Measurements from ENCODE around the gene SLC9A9.

SLC9A9 gene

GRCh38 chr3:143321058-143321769 is 527.1 kb downstream of the SLC9A9 start:
- no peak for DNase-seq (ENCODE audit: low spot score)

DNA sequence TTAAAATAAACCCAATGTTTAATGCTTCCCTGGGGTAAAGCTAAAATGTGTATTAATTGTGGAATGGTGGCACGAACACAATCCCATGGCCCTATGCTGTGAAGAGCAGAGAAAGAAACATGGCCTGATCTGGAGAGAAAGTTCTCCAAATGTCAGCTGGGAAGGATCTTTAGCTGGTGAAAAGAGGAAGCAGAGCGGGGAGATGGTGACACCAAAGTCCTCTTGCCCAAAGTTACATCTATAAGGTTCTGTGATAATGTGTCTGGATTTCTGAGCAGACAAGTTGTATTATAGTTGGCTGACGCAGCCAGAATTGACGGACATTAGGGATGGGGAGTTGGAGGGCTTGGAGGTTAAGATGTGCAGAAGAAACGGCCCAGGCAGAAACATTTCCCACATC is 532.5 kb downstream of the SLC9A9 start:
- DNase-seq (ENCODE audit: low spot score) = no peak

- no peak for DNase-seq (ENCODE audit: low spot score)
Observed at GRCh38 chr3:143314251-143315093, 533.8 kb downstream of the SLC9A9 start.

DNA sequence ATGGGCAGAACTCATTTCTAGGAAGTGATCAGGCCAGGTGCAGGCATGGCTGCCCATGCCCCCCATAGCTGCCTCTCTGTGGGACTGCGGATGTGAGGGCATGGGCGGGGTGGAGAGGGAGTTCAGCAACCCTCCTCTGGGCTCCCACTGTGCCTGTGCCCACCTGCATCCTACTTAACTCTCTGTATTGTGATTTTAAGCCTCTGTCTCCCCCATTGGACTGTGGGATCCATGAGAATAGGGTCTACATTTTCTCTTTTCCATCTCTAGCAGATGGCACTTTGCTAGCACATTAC is 534.4 kb downstream of the SLC9A9 start:
- no peak for DNase-seq (ENCODE audit: low spot score)

DNA sequence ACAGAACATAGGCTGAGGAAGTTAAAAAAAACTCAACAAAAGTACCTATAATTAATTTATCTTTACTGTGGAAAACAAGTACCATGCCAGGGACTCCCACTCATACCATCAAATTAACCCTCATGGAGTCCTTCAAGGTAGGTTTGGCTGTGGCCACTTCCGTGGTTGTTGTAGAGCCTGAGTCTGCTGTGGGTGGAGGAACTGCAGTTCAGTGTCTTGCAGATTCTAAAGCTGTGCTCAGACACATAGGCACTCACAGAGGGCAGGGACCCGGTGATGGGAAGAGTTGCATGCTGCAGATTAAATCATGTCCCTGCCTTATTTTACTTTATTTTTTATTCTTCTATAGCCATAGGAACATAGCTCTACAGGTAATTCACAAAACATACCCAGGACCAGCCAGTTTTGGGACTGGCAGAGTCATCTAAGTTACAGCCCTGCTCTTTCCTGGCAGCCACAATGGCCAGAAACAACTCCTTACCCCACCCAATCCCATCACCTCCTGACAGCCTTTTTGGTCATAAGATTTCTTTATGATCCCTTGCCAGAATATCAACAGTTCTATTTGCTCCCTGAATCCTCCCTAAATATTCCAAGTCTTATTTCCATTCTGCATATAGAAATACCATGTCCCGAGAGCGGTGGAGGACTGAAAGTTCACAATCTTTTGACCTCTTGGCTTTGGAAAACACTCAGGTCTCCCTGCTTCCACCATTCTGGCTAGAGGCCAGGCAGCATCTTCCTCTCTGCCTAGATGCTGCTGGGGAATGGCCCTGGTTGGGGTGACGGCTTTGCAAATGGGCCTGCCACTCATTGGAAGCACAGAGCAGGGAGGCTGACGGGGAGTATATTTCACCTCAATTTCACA is 535.0 kb downstream of the SLC9A9 start:
- no peak for DNase-seq (ENCODE audit: low spot score)

DNA sequence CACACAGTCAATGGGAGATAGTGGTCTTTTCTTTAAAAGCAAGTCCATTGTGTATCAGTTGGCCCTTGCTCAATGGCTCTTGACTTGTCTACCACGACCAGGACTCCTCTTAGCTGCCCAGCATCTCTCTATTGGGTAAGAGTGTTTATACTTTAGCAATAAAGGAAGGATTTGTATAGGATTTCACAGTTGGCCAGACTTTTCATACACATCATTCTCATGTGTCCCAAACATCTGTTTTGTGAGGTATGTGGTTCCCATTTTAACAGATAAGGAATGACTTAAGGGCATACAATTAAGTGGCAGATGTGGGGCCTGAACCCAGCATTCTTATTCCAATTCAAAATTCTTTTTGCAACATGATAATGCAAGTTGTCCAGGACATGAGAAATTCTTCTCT is 537.2 kb downstream of the SLC9A9 start:
- no peak for DNase-seq (ENCODE audit: low spot score)

GRCh38 chr3:143309705-143310104 is 538.6 kb downstream of the SLC9A9 start:
- DNase-seq (ENCODE audit: low spot score) = no peak

DNA sequence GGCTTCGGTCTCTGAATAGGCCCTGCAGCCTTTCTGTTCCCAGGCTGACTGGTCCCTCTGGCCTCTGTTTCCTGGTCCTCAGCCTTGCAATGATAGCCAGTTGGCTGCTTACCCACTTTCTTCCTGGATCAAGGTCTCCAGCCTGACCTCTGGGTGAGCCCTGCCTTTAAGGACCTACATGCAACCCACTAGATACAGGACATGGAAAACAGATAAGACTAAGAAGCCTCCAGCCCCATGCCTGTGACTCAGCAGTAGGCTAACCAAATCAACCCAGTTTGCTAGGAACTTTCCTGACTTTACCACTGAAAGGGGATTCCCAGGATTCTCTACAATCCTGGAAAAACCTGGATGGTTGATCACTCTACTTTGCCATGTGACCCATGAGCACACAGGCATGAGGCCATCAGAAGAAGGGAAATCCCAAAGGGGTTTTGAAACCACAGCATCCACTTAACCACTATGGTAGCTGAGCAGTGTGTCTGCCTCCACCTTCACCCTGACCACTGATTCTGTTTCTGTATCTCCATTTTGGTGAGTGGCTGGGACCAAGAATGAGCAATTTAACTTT is 540.6 kb downstream of the SLC9A9 start:
- peak; percentile 3 for DNase-seq (ENCODE audit: low spot score)

GRCh38 chr3:143306407-143306806 is 541.9 kb downstream of the SLC9A9 start:
- no peak for DNase-seq (ENCODE audit: low spot score)

DNA sequence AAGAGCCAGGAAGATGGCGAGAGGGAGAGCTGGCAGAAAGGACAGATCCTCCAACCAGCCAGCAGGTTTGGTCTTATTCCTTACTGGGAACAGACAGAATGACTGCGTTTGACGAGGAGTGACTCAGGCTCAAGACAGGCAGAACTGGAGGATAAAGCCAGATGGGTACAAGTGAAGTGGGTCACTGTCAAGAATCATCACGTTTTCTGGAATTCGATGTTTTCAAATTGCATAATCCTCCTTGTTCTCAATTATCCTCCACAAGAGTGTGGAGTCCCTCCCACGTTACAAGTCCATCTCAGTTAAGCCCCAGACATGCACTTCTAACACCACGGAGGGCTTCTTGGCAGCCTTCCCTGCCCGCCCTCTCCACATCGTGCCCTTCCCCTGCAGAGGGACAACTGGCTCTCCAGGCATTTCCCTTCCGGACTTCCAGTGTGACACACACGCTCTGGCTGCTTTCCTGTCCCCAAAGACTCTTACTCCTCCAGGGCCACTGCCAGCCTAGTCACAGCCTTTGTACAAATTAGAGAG is 545.6 kb downstream of the SLC9A9 start:
- DNase-seq (ENCODE audit: low spot score) = no peak

DNA sequence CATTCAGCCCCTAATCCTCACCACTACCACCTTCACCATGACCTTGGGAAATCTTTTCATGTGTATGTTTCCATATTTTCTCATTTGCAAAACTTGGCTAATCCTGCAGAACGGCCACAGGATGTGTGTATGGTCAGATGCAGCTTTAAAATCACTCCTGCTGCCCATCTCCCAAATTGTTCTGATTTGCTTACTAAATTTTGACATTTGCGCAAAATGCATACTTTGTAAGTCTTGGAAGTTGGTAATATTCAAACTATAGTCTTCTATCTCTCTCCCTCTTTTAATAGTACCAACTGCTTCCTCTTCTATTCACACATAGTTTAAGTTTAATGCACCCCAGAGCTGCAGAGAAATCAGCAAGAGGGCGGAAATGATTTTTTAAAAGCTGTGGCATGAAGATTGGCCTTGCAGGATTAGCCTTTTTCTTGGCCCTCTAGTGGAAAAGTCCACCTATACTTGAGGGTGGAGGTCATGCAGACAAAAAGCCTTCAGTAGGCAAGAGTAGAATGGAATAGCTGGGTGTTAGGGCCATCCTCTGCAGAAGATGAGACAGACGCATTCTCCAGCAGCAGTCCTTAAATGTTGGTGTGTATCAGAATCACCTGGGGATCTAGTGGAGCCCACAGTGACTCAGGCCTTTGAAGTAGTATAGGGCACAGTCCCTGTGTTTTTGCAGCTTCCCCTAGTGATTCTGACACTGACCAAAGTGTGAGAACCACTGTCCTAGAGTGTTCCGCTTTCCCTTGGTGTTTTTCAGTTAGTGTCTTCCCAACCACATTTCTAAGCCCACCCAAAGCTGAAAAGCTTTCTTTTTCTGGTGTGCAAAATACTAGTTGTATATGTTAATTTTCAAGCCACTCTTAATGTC is 547.0 kb downstream of the SLC9A9 start:
- no peak for DNase-seq (ENCODE audit: low spot score)

GRCh38 chr3:143298886-143299535 is 549.3 kb downstream of the SLC9A9 start:
- DNase-seq (ENCODE audit: low spot score) = no peak

DNA sequence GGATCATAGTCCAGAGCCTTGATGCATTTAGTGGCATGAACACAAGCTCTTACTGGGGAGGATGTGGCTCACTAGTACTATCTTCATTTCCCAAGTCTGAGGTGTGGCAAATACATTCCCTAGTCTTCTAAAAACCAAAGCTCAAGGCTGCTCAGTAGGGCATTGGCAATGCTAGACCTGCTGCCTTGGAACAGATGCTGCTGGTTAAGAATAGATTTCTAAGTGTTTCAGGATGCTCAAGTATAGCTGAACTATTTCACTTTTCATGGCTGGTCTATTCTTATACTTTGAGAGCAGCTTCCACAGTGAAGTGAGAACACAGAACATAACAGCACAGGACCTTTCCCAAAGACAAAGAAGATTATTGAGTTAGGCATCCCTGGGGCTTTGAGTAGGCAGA is 549.9 kb downstream of the SLC9A9 start:
- no peak for DNase-seq (ENCODE audit: low spot score)

DNA sequence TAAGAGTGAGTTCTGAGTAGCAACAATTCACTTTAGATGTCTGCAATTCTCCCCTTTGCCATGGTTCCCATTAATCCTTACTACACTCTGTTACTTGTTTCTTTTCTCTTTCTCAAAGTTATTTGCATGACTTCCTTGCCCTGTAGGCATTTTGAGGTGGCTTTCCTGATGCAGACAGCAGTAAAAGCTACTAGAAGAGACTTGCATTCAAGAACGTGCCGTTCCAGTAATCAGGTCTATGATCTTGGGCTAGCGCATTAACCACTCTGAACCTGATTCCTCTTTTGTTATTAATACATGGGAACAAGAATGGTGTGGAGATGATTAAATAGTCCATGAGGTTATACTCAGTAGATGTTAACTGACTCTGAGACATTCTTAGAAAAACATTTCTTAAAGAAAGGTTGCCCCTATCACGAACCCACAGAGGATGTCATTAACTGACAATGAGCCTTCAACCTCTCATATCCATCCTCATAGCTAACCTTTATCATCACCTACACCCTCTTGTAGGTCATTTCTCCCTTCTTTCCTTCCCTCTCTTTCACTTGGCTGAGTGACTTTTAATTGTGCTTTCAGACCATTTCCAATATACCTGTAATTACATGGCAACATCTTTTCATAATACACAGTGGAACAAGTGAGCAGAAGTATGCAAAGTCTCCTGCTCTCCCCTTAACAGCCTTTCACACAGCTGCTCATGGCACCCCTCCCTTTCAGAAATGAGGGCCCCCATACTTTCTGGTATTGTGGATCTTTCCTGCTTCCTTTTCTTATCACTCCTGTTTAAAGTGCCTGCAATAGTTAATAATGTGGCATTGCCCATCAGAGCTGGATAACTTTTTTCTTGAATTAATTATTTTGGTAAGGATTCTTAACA is 552.8 kb downstream of the SLC9A9 start:
- DNase-seq (ENCODE audit: low spot score) = no peak

GRCh38 chr3:143294188-143294587 is 554.1 kb downstream of the SLC9A9 start:
- peak; percentile 10 for DNase-seq (ENCODE audit: low spot score)

GRCh38 chr3:143291836-143292447 is 556.3 kb downstream of the SLC9A9 start:
- DNase-seq (ENCODE audit: low spot score) = no peak

DNA sequence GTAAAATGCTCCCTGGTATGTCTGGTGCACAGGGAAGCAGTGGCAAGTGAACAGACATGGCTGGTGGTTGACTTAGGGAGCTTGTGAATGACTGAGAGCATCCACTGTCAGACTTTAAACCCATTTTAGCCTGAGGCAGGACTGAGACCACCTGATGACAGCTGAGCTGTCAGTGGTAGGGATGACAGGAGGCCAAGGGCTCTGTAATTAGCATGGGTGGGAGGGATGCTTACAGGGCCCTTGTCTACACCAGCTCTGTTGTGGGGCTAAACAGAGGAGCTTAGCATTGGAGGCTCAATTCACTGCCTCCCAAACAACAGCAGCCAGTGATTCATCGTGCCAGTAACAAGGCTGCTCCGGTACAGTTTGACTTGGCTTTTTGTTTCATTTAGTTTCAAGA is 559.3 kb downstream of the SLC9A9 start:
- no peak for DNase-seq (ENCODE audit: low spot score)

GRCh38 chr3:143287403-143287802 is 560.9 kb downstream of the SLC9A9 start:
- DNase-seq (ENCODE audit: low spot score) = no peak

GRCh38 chr3:143286392-143287010 is 561.8 kb downstream of the SLC9A9 start:
- DNase-seq (ENCODE audit: low spot score) = no peak

Measured in activated CD4-positive, alpha-beta T cell treated with anti-CD3 and anti-CD28 coated beads, Interleukin-2, Interleukin-4, amounts not matched to agents 100 ng/mL and 50 ng/mL, durations not matched to agents 16 hours and 8 hours (primary cell).